Melanocyte of skin (primary cell): ENCODE results near the gene ZNF547. TPM values are rescaled to one million over a fixed set of nuclear protein-coding genes. Genes with fewer than 3 reads are reported as not detected.

Experiments
- total RNA-seq, 2 donors: library from RNA; depleted of rRNA; stranded (reverse); fragments of >200 nt; gene quantifications; 2 replicates each; pipeline ENCODE4 v1.2.3, GENCODE V29; 2012

The ZNF547 gene
- total RNA-seq, result 1 to 10 TPM; 2.0 to 3.1 TPM

DNA sequence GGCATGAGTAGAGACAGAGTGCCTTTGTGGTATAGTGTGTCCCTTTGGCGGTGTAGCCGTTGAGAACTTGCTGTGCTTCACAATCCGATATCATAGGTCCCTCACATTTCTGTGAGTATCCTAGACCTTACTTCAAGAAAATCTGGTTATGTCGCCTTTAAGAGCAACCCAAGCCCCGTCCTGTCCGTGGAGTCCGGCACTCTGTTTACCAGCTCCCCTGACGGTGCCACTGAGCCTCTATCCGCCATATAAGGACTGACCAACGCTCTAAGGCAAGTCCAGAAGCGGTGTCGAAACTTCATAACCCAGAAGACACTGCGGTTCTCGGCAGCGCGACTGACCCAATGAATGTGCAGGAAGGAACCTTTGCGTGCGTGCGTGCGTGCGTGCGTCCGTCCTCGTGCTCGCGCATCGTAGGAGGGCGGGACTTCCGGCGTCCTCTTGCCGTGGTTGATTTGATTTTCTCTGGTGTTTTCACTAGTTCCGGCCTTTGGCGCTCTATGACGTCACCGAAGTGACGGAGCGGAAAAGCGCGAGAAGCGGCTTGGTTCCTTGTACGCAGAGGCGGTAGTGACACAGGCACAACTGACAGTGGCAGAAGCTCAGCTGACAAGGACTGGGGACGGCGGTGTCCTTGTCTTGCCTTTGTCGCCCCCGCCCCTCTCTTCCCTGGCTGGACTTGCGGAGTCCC lies at the start of gene ZNF547, which contains the start of gene TRAPPC2B:
ZNF547 (plus strand) TSS at position 555 of the 691 bp plus-strand sequence. CDS start 5,005 bp downstream, outside the sequence.
TRAPPC2B (plus strand) TSS at position 555 of the 691 bp plus-strand sequence. CDS start 1,283 bp downstream, outside the sequence.

GRCh38 chr19:57320180-57321084 lies 42.9 kb upstream of the ZNF547 start, which contains the start of gene ZNF543:
TSS of gene ZNF543 (plus strand) at chr19:57320472. CDS start at chr19:57320854, 382 bp downstream.

GRCh38 chr19:57350877-57351805 lies 12.2 kb upstream of the ZNF547 start, which contains the start of gene ZNF304:
TSS of gene ZNF304 (plus strand) at chr19:57351271. CDS start at chr19:57351665, 394 bp downstream.

DNA sequence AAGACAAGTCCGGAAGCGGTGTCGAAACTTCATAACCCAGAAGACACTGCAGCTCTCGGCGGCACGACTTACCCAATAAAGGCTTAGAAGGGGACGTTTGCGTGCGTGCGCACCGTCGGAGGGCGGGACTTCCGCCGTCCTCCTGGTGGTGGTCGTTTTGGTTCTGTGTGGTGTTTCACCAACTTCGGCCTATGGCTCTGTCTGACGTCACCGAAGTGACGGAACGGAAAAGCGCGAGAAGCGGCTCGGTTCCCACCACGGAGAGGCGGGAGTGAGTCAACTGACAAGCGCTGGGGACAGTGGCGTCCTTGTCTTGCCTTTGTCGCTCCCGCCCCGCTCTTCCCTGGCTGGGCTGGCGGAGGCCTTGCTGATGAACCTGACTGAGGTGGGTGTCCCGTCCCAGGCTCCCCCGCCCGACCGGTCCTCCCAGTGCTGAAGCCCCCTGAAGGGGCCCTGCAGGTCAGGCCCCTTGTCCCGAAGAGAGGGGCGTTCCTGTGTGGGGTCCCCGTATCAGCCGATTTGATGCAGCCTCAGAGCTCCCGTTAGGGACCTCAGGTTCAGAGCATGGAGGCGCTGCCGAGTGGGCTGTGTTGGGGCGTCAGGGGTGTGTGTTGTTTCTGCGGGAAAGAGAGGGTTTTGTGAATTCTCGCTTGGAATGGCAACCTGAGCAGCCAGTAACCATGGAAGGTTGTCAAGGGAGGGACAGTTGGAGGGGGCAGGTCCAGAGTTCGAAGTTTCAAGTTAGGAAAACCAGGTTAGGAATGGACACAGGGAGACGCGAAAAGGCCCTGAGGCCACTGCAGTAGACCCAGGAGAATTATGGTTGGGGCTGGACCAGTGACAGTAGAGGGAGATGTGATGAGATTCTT lies 26.6 kb downstream of the ZNF547 start, which contains the start of gene ZNF548:
ZNF548 (plus strand) TSS at position 125 of the 869 bp plus-strand sequence; CDS start at position 371, 246 bp downstream.

GRCh38 chr19:57410877-57411671 lies 47.7 kb downstream of the ZNF547 start, which contains the start of gene ZNF17:
TSS of gene ZNF17 (plus strand) at chr19:57411161. CDS start at chr19:57413616, 2,455 bp downstream.

Other genes with a start within 250 kb of the ZNF547 start
- not detected for gene USP29, start 243.6 kb upstream of the ZNF547 start, total RNA-seq
- not detected for gene ZIM3, start 218.3 kb upstream of the ZNF547 start, total RNA-seq
- gene DUXA, start 196.1 kb upstream of the ZNF547 start, total RNA-seq, result not detected
- gene ZNF264, start 172.1 kb upstream of the ZNF547 start, total RNA-seq, result 10 to 100 TPM; 15.1 to 18.3 TPM
- under 1 TPM in 1 of 2 donors, not detected in 1; 0.33 TPM for gene AURKC, start 132.5 kb upstream of the ZNF547 start, total RNA-seq
- 10 to 100 TPM; 11.4 to 13.3 TPM for gene ZNF805, start 122.9 kb upstream of the ZNF547 start, total RNA-seq
- 10 to 100 TPM; 39.6 to 51.0 TPM for gene ZNF460, start 83.1 kb upstream of the ZNF547 start, total RNA-seq
- 10 to 100 TPM; 10.3 to 12.7 TPM for gene ZNF543, start 43.1 kb upstream of the ZNF547 start, total RNA-seq
- gene ZNF304, start 12.3 kb upstream of the ZNF547 start, total RNA-seq, result 1 to 10 TPM; 8.9 to 9.7 TPM
- gene TRAPPC2B, start within 50 bp of the ZNF547 start, total RNA-seq, result 10 to 100 TPM; 14.8 to 16.3 TPM
- 10 to 100 TPM; 15.5 to 16.7 TPM for gene ZNF548, start 26.3 kb downstream of the ZNF547 start, total RNA-seq
- gene ZNF17, start 47.6 kb downstream of the ZNF547 start, total RNA-seq, result 10 to 100 TPM; 12.3 to 14.5 TPM
- 10 to 100 TPM; 71.9 to 86.3 TPM for gene ZNF749, start 71.8 kb downstream of the ZNF547 start, total RNA-seq
- under 1 TPM; under 0.01 to 0.33 TPM for gene VN1R1, start 93.6 kb downstream of the ZNF547 start, total RNA-seq
- gene ZNF772, start 114.0 kb downstream of the ZNF547 start, total RNA-seq, result 10 to 100 TPM; 16.0 to 16.2 TPM
- gene ZNF419, start 124.2 kb downstream of the ZNF547 start, total RNA-seq, result 10 to 100 TPM; 12.7 to 21.7 TPM
- 10 to 100 TPM; 16.7 to 27.9 TPM for gene ZNF773, start 136.4 kb downstream of the ZNF547 start, total RNA-seq
- 10 to 100 TPM; 12.3 to 15.1 TPM for gene ZNF549, start 163.8 kb downstream of the ZNF547 start, total RNA-seq
- gene ZNF550, start 196.3 kb downstream of the ZNF547 start, total RNA-seq, result 1 to 10 TPM; 6.5 to 7.3 TPM
- gene ZNF416, start 215.4 kb downstream of the ZNF547 start, total RNA-seq, result 1 to 10 TPM; 4.8 to 5.7 TPM
- 10 to 100 TPM in 1 of 2 donors, 1 to 10 TPM in 1; 9.3 to 14.7 TPM for gene ZIK1, start 220.6 kb downstream of the ZNF547 start, total RNA-seq
- 1 to 10 TPM; 7.6 to 7.7 TPM for gene ZNF530, start 236.3 kb downstream of the ZNF547 start, total RNA-seq